HG03103 (cell line): ENCODE results near the gene VEZF1.

Experiments
- ATAC-seq: cut with Tn5 transposase; IDR thresholded peaks from one replicate; pipeline ENCODE4 v1.9.1; 2021; ENCODE audit warnings: low read depth; ENCODE audit not compliant: unreplicated experiment

Gene VEZF1

GRCh38 chr17:57954397-57955182 lies 33.5 kb downstream of the VEZF1 start:
- no peak for ATAC-seq

DNA sequence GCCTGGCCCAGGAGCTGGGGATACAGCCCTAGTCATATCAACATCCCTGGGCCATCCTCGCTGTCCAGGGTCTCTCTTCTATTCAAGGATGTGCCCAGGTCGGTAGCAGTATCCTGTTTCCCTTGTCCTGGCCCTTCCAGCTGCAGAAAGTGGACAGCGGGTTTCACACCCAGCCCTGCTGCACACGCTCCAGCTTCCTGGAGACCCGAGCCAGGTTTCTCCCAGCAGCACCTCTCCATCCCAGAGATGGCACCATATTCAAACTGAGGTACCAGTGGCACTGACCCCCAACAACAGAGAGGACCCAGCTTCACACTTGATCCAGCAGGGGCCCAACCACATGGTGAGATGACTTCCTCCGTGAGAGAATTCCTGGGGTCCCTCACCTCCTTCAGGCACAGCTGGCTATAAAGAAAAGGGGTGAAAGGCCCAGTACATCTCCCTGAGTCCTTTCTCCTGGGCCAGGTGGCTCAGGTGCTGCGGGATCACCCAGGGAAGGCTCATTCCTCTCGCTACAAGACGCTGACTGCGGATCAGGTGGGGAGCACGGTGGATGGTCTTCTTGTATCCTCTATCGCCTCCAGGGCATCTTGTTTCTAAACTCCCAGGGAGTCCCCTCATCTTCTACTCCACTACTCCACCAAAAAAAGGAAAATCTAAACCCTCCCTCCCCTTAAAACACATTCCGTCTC lies 34.2 kb downstream of the VEZF1 start:
- no peak for ATAC-seq

DNA sequence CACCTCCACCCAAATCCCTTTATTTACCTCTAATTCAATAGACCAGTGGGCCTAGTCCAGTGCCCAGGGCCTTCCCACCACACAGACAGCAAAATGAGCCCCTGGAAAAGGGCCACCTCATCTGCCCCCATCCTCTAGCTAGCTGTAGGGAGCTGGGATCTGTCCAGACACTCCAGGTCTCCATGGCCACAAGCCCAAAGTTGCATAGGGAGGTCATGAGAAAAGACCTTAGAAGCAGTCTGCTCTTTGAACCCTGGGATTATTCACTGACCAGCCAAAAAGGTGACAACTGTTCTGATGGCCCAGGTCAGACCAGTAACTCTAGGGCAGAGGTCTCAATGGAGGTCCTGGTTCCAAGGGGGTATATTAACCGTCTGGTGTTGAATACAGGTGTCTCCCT lies 34.8 kb downstream of the VEZF1 start:
- no peak for ATAC-seq

GRCh38 chr17:57949649-57950048 lies 38.4 kb downstream of the VEZF1 start:
- no peak for ATAC-seq

DNA sequence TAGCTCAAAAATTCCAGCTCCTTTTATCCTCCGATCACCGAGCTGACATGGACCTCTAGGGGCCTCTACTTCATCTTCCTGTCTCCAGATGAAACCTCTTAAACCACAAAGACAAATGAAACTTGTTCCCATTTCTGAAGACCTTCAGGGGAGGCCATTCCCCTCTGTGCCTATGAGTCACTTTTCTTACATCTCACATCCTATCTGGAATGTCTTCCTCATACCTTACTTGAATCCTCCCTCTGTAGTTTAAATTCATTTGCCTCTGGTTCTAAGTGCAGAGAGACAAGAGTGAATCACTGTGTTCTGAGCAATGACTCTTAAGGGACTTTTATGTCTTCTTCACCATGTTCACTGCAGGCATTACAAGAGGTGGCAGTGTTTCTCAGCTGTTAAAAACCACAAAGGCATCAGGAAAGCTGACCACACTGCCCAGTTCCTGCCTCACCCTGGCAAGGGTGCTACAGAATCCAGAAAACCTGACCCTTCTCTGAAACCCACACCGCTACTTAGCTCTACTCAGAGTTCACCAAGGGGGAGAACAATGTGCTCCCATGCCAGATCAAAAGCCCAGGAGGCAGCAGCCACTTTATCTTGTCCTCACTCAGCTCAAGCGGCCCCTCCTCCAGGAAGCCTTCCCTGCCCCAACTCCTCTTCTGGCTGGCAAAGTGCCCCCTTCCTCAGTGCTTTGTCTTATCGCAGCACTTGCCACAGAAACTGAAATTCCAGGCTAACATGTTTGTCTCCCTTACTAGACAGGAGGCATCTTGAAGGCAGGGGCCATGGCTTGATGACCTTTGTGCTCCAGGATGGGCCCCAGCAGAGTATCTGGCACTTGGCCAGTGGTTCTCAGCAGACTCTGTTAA lies 39.3 kb downstream of the VEZF1 start:
- no peak for ATAC-seq

GRCh38 chr17:57948169-57948554 lies 39.9 kb downstream of the VEZF1 start:
- ATAC-seq: no peak

- no peak for ATAC-seq
Measured at GRCh38 chr17:57947369-57947768, 40.7 kb downstream of the VEZF1 start.

DNA sequence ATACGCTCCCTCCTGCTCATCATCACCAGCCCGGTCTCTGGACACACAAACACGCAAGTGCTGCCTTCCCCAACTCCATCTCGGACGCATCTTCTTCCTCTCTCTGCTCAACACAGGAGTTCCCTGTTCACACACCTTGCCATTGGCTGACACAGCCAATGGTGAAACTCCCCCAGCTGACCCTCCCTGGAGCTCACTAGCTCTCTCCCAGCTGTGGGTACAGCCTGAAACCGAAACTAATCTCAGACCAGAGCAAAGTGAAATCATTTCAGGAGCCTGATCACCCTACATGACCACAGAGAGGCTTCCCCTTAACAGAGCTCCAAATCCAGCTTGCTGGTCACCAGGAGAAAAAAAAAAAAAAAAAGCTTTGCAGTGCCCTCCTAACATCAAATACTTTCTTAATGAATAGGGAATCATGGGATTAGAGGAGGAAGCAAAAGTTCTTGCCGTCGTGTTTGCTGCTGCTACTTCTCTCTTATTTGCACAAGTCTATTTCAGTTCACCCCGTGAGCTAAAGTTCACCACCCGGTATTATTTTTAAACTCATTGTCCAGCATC lies 41.2 kb downstream of the VEZF1 start:
- peak; percentile 87 for ATAC-seq

GRCh38 chr17:57945996-57946797 lies 41.9 kb downstream of the VEZF1 start:
- peak; percentile 23 for ATAC-seq

GRCh38 chr17:57944908-57945307 lies 43.1 kb downstream of the VEZF1 start:
- ATAC-seq: no peak

- no peak for ATAC-seq
Measured at GRCh38 chr17:57943645-57944044, 44.4 kb downstream of the VEZF1 start.

GRCh38 chr17:57943140-57943539 lies 44.9 kb downstream of the VEZF1 start:
- ATAC-seq: no peak

GRCh38 chr17:57941384-57942370 lies 46.4 kb downstream of the VEZF1 start:
- ATAC-seq: no peak

DNA sequence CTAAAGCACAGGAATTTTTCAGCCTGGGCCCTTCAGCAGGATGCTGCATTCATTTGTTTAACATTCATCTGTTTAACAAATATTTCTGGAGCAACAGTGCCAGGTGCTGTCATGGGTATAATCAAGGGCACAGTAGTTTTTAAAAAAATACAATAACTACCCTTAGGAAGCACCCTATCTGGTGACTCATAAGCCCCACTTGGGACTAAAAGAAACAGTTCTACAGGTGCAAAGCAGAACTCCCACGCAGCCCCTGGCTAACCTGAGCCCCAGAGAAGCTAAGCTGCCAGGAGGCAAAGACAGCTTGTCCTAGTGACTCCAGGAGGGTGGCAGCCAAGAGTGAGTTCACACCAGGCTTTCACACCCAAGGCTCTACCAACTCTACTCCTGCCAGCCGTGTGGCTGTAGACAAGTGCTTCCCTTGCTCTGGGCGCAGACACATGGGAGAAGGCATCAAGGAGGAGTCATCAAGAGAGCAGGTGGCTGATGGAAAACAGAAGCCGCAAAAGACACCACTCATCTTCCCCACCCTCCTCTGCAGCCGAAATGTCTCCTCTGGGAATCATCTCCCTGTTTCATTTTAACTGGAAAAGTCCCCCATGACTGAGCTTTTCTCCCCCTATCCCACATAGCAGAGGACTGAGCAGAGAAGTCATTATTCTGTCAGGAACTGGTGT lies 47.3 kb downstream of the VEZF1 start:
- no peak for ATAC-seq

DNA sequence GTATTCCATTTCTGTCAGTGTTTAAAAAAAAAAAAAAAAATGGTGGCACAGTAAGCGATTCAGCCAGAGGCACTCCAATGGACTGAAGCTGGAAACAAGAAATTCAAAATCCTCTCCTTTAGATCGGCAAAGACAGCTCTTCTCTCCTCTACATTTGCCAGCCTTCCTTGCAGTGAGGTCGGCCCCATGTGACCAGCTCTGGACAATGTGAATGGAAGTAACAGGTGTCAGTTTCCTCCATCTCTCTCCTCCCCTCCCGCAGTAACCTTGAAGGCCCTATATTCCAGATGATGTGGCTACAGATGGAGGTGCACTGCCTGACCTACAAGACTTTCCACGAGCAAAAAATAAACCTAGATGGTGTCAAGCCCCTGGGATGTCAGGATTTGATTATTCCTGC lies 47.8 kb downstream of the VEZF1 start:
- ATAC-seq: peak; percentile 20

GRCh38 chr17:57939797-57940196 lies 48.3 kb downstream of the VEZF1 start:
- peak; percentile 76 for ATAC-seq

DNA sequence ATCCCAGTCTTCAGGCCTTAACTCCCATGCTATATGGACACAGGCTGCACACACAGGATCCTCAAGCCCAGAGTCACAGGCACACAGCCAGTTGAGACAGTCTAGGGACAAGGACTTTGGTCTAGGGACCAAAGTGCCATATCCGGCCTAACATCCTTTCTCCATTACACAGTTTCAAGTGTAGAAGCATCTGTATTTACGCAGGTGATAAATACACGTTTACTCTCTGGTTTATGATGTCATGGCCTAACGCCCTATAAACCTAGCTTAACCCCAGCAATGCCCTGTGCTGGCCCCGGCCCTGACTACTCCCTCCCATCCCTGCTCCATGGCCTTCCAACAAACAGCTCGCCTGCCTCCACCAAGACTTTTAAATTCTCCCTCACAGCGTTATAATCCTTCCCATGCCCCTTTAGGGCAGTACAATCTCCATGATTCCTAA lies 50.0 kb downstream of the VEZF1 start:
- ATAC-seq: no peak

- ATAC-seq: no peak
Measured at GRCh38 chr17:57937492-57937891, 50.6 kb downstream of the VEZF1 start.
